Measurements from ENCODE around the gene NUP62CL.
"Not testable (repeated sequence)": the region's sequence is repeated elsewhere in the genome, so short reads cannot be mapped to it uniquely, and the experiment has no call there.

NUP62CL gene

GRCh38 chrX:107205770-107206696, at the start of gene NUP62CL, which contains the start of gene DNAAF6:
Gene NUP62CL (minus strand): TSS chrX:107206433. CDS start chrX:107175146, 31,287 bp downstream.
Gene DNAAF6 (plus strand): TSS chrX:107206611. CDS start chrX:107212876, 6,265 bp downstream.
- DNase-seq (ENCODE audit: low spot score): peak; percentile 65

GRCh38 chrX:107228486-107228819, 22.2 kb upstream of the NUP62CL start:
- no peak for DNase-seq (ENCODE audit: low spot score)

- no peak for DNase-seq (ENCODE audit: low spot score)
These were observed 21.7 kb upstream of the NUP62CL start for GRCh38 chrX:107227780-107228485.

GRCh38 chrX:107226757-107227156, 20.5 kb upstream of the NUP62CL start:
- DNase-seq (ENCODE audit: low spot score): no peak

GRCh38 chrX:107213477-107213876, 7.2 kb upstream of the NUP62CL start:
- no peak for DNase-seq (ENCODE audit: low spot score)

- no peak for DNase-seq (ENCODE audit: low spot score)
These were observed 1.7 kb upstream of the NUP62CL start for GRCh38 chrX:107207943-107208342.

- no peak for DNase-seq (ENCODE audit: low spot score)
These were observed 856 bp upstream of the NUP62CL start for GRCh38 chrX:107207089-107207488.

- no peak for DNase-seq (ENCODE audit: low spot score)
These were observed 448 bp upstream of the NUP62CL start for GRCh38 chrX:107206697-107207065.

- DNase-seq (ENCODE audit: low spot score): no peak
These were observed 2.1 kb downstream of the NUP62CL start for GRCh38 chrX:107204068-107204605.

- no peak for DNase-seq (ENCODE audit: low spot score)
These were observed 6.7 kb downstream of the NUP62CL start for GRCh38 chrX:107199491-107199890.

GRCh38 chrX:107198074-107198473, 8.2 kb downstream of the NUP62CL start:
- not testable (repeated sequence) for DNase-seq (ENCODE audit: low spot score)

- no peak for DNase-seq (ENCODE audit: low spot score)
These were observed 8.9 kb downstream of the NUP62CL start for GRCh38 chrX:107197319-107197718.

- no peak for DNase-seq (ENCODE audit: low spot score)
These were observed 34.7 kb downstream of the NUP62CL start for GRCh38 chrX:107171369-107172102.

- DNase-seq (ENCODE audit: low spot score): no peak
These were observed 37.5 kb downstream of the NUP62CL start for GRCh38 chrX:107168712-107169111.

- no peak for DNase-seq (ENCODE audit: low spot score)
These were observed 38.0 kb downstream of the NUP62CL start for GRCh38 chrX:107168257-107168656.

- no peak for DNase-seq (ENCODE audit: low spot score)
These were observed 38.9 kb downstream of the NUP62CL start for GRCh38 chrX:107167163-107167921.

GRCh38 chrX:107157618-107158017, 48.6 kb downstream of the NUP62CL start:
- not testable (repeated sequence) for DNase-seq (ENCODE audit: low spot score)

- not testable (repeated sequence) for DNase-seq (ENCODE audit: low spot score)
These were observed 50.4 kb downstream of the NUP62CL start for GRCh38 chrX:107155621-107156430.

GRCh38 chrX:107154787-107155620, 51.2 kb downstream of the NUP62CL start:
- no peak for DNase-seq (ENCODE audit: low spot score)

- no peak for DNase-seq (ENCODE audit: low spot score)
These were observed 53.2 kb downstream of the NUP62CL start for GRCh38 chrX:107153005-107153404.
